ENCODE data around the gene SDF2L1.

DNA sequence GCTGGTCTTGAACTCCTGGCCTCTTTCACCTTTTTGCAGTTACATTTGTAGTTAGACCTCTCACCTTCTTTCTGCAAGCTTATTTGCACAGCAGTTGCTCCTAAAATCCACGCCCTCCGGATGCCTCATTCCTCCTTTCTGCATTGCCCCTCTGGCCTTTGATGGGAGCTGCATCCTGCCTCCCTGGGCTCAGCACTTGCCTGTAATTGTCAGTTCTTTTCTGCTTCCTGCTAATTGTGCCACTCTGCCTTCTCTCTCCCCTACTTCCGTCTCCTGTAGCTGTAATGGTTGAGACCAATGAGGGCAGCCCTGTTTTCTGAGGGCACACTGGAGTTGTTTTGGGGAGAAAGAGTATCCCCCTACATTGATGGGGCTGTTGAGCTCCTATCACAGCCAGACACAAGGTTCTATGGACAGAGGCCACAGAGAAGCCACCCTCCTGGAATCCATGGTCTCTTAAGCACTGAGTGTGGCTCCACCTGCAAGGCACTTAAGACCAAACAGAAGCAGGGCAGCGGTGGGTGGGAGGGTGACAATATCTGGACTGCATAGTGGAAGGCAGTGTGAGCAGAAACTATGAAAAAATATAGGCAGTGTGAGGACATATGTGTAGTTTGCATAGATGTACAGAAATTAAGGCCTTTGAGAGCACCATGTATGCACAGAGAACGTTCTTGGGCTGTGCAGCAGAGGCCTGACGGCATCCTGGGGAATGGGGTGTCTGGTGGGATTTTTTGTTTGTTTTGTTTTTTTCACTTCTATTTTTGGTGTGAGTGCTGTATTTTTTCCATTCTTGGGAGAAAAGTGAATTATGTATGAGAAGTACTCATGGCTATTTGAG, 42.8 kb upstream of the SDF2L1 start:
- TF ChIP-seq ZFP3 (CRISPR knock-in tag; IDR thresholded peaks at IDR 0.05) (no peak), ZNF70 (CRISPR knock-in tag; IDR thresholded peaks at IDR 0.05) (no peak), TCF4 (CRISPR knock-in tag; IDR thresholded peaks at IDR 0.05; ENCODE audit: borderline replicate concordance) (no peak)
- TF ChIP-seq, protein P1, sequence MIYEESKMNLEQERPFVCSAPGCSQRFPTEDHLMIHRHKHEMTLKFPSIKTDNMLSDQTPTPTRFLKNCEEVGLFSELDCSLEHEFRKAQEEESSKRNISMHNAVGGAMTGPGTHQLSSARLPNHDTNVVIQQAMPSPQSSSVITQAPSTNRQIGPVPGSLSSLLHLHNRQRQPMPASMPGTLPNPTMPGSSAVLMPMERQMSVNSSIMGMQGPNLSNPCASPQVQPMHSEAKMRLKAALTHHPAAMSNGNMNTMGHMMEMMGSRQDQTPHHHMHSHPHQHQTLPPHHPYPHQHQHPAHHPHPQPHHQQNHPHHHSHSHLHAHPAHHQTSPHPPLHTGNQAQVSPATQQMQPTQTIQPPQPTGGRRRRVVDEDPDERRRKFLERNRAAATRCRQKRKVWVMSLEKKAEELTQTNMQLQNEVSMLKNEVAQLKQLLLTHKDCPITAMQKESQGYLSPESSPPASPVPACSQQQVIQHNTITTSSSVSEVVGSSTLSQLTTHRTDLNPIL (CRISPR knock-in tag; IDR thresholded peaks at IDR 0.05; ENCODE audit: low read depth): no peak
- TF ChIP-seq, protein P2, sequence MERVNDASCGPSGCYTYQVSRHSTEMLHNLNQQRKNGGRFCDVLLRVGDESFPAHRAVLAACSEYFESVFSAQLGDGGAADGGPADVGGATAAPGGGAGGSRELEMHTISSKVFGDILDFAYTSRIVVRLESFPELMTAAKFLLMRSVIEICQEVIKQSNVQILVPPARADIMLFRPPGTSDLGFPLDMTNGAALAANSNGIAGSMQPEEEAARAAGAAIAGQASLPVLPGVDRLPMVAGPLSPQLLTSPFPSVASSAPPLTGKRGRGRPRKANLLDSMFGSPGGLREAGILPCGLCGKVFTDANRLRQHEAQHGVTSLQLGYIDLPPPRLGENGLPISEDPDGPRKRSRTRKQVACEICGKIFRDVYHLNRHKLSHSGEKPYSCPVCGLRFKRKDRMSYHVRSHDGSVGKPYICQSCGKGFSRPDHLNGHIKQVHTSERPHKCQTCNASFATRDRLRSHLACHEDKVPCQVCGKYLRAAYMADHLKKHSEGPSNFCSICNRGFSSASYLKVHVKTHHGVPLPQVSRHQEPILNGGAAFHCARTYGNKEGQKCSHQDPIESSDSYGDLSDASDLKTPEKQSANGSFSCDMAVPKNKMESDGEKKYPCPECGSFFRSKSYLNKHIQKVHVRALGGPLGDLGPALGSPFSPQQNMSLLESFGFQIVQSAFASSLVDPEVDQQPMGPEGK (CRISPR knock-in tag; IDR thresholded peaks at IDR 0.05; ENCODE audit: borderline replicate concordance): no peak
